ENCODE results near the gene SPTBN2.

The SPTBN2 gene

GRCh38 chr11:66704659-66705360 lies 24.2 kb downstream of the SPTBN2 start:
- no peak for DNase-seq (ENCODE audit: low read depth, low spot score)

GRCh38 chr11:66701432-66702240 lies 27.4 kb downstream of the SPTBN2 start:
- no peak for DNase-seq (ENCODE audit: low read depth, low spot score)

GRCh38 chr11:66700742-66701141 lies 28.3 kb downstream of the SPTBN2 start:
- no peak for DNase-seq (ENCODE audit: low read depth, low spot score)

DNA sequence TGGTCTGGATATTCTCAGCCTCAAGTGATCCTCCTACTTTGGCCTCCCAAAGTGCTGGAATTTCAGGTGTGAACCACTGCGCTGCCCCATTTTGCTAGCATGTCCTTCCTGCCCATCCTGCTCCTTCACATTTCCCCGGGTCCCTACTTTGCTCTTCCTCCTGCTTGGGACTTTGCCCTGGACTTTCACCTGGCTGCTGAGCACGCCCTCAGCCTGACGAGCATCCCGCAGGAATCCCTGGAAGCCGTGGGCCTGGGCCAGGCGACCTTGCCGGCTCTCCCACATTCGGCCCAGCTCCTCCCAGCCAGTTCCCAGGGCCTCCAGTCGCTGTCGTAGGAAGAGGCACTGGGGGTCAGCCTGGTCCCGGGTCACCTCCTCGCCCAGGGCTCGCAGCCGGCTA lies 28.7 kb downstream of the SPTBN2 start:
- DNase-seq (ENCODE audit: low read depth, low spot score): no peak

GRCh38 chr11:66698491-66698890 lies 30.5 kb downstream of the SPTBN2 start:
- DNase-seq (ENCODE audit: low read depth, low spot score): no peak

DNA sequence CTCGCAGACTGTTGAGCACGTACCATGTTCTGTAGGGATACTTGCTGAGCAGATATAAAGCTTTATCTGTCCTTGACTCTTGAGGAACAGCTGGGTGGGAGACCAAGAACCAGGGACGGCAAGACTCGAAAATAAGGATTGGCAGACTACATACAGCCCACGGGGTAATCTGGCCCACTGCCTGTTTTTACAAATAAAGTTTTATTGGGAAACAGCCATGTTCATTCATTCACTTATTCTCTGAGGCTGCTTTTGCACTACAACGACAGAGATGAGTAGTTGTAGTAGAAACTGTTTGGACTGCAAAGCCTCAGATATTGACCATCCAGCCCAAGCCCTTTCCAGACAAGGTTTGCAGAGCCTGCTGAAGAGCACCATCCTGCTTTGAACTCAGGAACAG lies 31.0 kb downstream of the SPTBN2 start:
- no peak for DNase-seq (ENCODE audit: low read depth, low spot score)

- DNase-seq (ENCODE audit: low read depth, low spot score): no peak
Measured at GRCh38 chr11:66696146-66696545, 32.9 kb downstream of the SPTBN2 start.

- DNase-seq (ENCODE audit: low read depth, low spot score): peak; percentile 97
Measured at GRCh38 chr11:66694732-66695207, 34.2 kb downstream of the SPTBN2 start.

- DNase-seq (ENCODE audit: low read depth, low spot score): no peak
Measured at GRCh38 chr11:66694056-66694410, 35.0 kb downstream of the SPTBN2 start.

DNA sequence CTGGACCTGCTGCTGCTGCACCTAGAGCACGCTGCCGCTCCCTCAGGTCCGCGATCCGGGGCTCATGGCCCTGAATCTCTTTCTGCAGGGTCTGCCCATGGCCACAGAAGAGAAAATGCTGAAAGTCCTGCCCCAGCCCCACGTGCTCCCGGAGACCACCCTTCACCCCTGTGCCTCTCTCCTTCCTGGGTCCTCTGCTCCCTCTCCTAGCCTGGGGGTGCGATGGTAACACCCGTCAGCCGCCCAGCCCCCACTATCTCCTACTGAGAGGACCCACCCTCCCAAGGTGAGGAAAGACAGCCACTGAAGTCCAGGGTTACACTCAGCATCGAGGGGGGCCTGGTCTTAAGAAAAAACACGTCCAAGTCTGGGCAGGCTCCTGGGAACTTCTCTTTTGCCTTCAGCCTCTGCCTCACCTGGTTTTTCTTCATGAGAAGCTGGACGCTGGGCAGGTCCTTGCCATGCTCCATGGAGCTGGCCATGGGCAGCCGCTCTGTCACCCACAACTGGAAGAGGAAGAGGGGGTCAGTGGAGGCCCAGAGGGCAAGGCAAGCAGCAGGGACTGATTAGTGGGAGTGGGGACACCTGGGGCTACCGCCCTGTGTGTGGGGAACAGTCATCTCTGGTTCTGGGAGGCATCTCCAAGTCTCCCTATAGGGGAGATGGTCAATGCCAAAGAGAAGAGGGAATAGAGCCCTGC lies 35.5 kb downstream of the SPTBN2 start:
- DNase-seq (ENCODE audit: low read depth, low spot score): no peak

GRCh38 chr11:66692871-66693331 lies 36.1 kb downstream of the SPTBN2 start:
- no peak for DNase-seq (ENCODE audit: low read depth, low spot score)

- DNase-seq (ENCODE audit: low read depth, low spot score): no peak
Measured at GRCh38 chr11:66692446-66692845, 36.6 kb downstream of the SPTBN2 start.

DNA sequence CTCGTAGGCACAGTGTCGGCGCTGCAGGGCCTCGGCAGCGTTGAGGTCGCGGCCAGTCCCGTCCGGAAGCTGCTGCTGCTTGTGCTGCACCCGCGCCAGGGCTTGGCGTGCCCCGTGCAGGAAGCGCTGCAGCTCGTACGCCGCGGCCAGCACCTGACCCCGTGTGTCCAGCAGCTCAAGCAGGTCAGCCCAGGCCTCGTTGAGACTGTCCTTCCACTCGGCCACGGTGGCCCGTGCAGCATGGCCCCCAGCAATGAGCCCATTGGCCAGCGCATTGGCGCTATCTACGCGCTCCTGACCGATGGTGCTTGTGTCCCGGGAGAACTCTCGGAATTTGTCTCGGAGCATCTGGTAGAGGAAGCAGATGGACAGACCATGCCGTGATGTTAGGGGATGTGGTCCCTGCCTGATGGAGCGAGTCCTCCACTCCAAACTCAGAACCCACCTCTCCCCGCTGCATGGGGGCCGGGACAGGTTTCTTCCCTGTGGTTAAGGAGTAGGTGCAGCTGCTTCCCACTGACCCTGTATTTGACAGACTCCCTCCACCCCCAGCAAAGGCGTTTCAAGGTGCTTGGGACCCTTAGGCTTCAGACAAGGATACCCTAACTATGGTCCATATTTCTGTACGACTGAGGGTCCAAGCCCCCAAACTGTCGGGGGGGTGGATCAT lies 37.6 kb downstream of the SPTBN2 start:
- no peak for DNase-seq (ENCODE audit: low read depth, low spot score)

GRCh38 chr11:66689661-66690590 lies 39.1 kb downstream of the SPTBN2 start:
- no peak for DNase-seq (ENCODE audit: low read depth, low spot score)

DNA sequence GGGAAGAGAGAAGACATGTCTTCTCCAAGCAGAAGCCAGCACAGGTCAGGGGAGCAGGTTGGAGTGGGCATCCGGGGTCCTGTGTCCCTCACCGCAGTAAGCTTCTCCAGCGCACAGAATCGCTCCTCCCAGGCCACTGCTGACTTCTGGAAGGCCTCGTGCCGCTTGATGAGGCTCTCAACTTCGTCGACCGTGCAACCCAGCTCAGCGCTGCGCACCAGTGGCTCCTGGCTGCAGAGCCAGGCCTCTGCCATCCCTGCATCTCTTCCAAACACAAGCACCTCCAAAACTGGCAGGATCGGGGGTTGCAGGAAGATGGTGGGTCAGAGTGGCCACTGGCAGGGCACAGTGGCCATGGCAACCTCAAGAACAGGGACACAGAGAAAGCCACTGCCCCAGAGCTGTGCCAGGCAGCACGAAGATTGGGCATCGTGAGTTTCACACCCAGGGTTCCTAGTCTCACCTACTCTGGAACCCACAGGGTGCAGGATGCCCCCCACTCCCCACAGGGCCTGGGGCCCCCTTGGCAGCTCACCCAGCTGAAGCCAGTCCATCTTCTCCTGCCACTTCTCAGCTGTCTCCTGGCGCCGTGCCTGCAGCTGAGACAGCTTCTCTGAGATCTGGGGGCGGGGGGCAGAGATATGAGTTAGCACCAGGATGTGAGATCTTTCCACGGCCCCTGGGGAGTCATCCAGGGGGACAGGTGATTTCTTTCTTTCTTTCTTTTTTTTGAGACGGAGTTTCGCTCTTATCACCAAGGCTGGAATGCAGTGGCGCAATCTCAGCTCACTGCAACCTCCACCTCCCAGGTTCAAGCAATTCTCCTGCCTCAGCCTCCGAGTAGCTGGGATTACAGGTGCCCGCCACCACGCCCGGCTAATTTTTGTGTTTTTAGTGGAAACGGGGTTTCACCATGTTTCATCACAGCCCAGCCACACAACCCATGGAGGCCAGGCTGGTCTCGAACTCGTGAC lies 40.2 kb downstream of the SPTBN2 start:
- DNase-seq (ENCODE audit: low read depth, low spot score): no peak

- no peak for DNase-seq (ENCODE audit: low read depth, low spot score)
Measured at GRCh38 chr11:66687831-66688281, 41.2 kb downstream of the SPTBN2 start.

DNA sequence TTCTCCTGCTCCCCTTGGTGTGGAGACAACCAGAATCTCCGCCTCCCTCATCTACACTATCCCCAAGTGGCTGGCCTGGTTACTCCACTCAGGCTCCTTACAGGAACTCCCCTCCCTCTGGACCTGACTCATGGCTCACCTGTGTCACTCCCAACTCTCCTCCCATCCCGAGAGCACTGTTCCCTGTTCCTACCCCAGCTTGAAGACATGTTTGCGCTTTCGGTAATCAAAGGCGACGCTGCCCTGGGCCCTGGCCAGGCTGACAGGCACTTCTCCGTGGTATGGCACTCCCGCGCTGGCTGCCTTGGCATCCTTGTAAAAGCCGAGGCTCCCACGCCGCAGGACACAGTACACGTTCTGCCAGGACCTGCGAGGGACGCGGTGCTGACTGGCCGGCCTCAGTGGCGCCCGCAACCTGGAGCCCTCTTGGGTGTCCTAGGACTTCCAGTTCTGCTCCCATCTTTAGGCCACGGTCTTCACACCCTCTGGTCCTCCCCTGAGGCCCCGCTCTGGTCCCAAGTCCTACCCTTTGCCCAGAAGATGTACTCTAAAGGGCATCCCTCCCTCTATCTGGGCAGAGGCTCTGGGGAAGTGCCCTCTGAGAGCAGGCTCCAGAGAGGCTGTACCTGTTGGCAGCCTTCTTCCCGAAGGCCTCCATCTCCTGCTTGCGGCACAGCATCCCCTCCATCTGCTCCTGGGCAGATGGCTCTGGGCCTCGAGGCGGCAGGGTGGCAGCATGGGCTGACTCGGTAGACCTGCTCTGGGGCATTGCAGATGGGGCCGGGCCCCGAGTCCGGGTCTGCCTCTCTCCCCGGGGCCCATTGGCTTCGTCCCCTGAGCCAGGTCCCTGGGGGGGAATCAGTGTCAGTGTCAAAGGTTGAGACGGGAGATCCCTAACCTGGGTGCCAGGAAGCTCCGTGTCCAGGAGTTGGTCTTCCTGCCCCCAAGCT lies 41.9 kb downstream of the SPTBN2 start:
- no peak for DNase-seq (ENCODE audit: low read depth, low spot score)

- DNase-seq (ENCODE audit: low read depth, low spot score): no peak
Measured at GRCh38 chr11:66686100-66686785, 42.8 kb downstream of the SPTBN2 start.

All from astrocyte of the hippocampus (primary cell).